ENCODE measurements around the gene STX1A. TPM values are rescaled to one million over a fixed set of nuclear protein-coding genes. Genes with fewer than 3 reads are reported as not detected.
"Not testable (repeated sequence)": the region's sequence is repeated elsewhere in the genome, so short reads cannot be mapped to it uniquely, and the experiment has no call there.

STX1A gene
- total RNA-seq, 1 experiment from 2014 or later = 10.4 TPM

DNA sequence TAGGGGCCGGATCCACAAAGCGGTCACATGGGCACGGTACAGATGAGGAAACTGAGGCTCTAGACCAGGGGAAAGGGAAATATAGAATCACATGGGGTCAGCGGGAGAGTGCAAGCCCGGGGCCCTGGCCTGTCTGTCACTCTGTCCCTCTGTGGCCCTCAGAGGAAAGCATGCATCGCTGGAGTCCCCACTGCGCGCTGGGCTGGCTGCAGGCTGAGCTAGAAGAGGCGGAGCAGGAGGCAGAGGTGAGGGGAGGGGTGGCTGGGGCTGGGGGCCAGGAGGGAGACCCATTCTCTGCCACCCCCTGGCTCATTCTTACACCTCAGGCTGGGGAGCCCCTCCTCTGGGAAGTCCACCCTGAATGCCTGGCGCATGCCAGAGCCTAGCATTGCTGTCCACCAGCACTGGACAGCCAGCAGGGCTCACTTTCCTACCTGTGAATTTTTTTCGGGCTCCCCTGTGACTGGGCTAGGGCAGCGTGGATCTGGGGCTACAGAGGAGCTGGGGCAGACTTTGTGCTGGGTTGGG is 49.5 kb downstream of the STX1A start:
- peaks cover 13% of the 10 kb centered on the region for H3K27me3 ChIP-seq
- DNase-seq = no peak
- H3K4me3 ChIP-seq = no peak overlapping the region
- no peak overlapping the region for H3K27ac ChIP-seq
- no peaks in the 10 kb centered on the region for H3K36me3 ChIP-seq
- no peaks in the 10 kb centered on the region for H3K9me3 ChIP-seq (replicated peaks)
- H3K4me1 ChIP-seq = peaks cover 4% of the 10 kb centered on the region; the same call in 1 of the 2 replicates

DNA sequence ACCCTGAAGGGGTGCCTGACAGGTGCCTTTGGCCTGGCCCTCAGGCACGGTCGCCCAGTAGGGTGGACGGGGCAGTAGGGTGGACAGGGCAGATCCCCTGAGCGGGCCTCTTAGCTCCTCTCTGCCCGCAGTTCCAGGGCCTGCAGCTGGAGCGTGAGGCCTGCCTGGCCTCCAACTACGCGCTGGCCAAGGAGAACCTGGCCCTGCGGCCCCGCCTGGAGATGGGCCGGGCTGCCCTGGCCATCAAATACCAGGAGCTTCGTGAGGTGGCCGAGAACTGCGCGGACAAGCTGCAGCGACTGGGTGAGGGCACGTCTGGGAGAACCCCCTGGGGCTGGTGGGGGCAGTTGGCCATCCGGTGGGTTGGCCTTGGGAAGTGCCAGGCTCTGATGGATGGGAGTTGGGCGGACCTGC is 50.2 kb downstream of the STX1A start:
- no peak overlapping the region for H3K27ac ChIP-seq
- peaks cover 16% of the 10 kb centered on the region for H3K27me3 ChIP-seq
- H3K9me3 ChIP-seq (replicated peaks) = no peaks in the 10 kb centered on the region
- no peak for DNase-seq
- H3K4me1 ChIP-seq = peaks cover 4% of the 10 kb centered on the region; the same call in 1 of the 2 replicates
- H3K4me3 ChIP-seq = no peak overlapping the region
- H3K36me3 ChIP-seq = no peaks in the 10 kb centered on the region

DNA sequence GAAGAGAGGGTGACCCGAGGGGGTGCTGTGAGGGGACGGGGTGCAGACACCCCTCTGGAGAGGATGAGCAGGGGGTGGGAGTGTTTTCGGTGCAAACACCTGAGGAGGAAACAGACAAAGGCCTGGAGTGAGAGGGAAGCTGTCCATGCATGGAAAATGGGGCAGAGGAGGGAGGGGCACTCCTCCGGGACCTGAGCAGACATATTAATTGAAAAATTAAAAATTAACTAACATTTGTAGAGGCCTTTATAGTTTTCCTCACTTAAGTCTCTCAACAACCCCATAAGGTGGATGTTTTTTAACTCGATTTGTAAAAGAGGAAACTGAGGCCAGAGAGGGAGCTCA is 50.6 kb downstream of the STX1A start:
- no peak for DNase-seq
- Histone ChIP-seq H3K4me3 (no peak overlapping the region), H3K27me3 (peaks cover 16% of the 10 kb centered on the region), H3K9me3 (replicated peaks) (no peaks in the 10 kb centered on the region), H3K27ac (no peak overlapping the region), H3K36me3 (no peaks in the 10 kb centered on the region), H3K4me1 (peaks cover 4% of the 10 kb centered on the region; the same call in 1 of the 2 replicates)

DNA sequence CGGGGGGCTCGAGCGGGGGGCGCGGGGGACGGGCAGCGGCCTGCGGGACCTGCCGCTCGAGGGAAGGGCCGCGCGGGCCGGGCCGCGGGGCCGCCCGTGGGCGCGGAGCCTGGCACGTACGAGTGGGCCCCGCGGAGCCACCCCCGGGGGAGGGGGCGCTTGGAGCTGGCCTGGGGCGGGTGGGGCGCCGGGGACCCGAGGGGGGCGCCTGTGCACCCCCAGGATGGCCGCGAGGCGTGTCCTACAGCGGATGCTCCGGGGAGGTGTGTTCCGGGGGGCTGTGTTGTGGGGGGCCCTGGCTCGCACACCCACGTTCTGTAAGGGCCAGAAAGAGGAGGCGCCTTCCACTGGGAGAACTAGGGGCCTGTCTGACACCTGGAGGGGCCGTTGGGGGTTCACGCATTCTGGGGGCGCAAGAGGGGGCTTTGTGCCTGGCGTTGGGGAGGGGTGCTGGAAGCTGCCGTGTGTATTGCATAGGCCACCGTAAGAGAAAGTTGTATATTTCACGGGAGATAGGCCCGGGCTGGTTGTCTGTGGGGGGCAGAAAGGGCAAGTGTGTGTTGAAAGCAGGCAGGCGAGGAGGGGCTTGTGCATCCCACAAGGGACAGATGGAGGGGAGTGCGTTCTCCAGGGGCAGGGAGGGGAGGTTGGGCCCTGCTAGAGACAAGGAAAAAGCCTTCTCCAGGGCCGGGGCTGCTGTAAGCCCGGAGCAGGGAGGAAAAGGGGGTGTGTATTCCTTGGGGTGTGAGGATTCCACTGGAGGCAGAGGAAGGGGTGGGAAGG is 51.2 kb downstream of the STX1A start:
- Histone ChIP-seq H3K36me3 (no peaks in the 10 kb centered on the region), H3K4me3 (peak overlapping the region; percentile 47), H3K27me3 (peaks cover 16% of the 10 kb centered on the region), H3K4me1 (peaks cover 4% of the 10 kb centered on the region; the same call in 1 of the 2 replicates), H3K9me3 (replicated peaks) (no peaks in the 10 kb centered on the region), H3K27ac (no peak overlapping the region)
- DNase-seq = peak; percentile 43 to 55

DNA sequence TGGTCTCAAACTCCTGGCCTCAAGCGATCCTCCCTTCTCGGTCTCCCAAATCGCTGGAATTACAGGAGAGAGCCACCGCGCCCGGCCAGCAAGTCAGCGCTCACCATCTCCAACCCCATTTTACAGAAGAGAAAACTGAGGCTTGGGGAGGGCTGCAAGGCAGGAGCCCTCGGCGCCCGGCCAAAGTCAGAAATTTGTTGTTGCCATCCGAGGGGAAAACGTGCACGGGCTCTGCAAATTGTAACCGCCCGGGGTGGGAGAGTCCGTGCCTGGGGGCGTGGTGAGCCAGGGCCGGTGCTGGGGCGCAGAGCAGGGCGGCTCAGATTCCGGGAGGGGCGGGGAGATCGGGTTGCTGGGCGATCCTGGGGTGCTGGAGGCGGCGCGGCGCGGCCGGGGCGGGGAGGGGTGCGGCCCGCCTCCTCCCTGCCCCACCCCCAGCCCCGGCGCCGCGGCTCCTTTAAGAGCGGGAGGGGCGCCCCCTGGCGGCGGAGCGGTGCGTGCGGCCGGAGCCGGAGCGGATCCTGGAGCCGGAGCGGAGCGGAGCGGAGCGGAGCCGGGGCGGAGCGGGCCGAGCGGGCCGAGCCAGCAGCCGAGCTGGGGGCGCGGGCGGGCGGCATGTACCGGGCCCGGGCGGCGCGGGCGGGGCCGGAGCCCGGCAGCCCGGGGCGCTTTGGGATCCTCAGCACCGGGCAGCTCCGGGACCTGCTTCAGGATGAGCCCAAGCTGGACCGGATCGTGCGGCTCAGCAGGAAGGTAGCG is 51.9 kb downstream of the STX1A start, which contains the start of gene VPS37D:
Gene VPS37D, plus strand, starts transcription at position 488 of the 759 bp plus-strand sequence. Its CDS starts 128 bp downstream, at position 616.
- DNase-seq = peak; percentile 93 to 96
- no peak within 1 kb of the TSS for H3K27ac ChIP-seq
- H3K4me1 ChIP-seq = peaks cover 4% of the 10 kb centered on the region; the same call in 1 of the 2 replicates
- peaks cover 5% of the 10 kb centered on the region; the same call in 1 of the 2 replicates for H3K9me3 ChIP-seq (replicated peaks)
- peak within 1 kb of the TSS; percentile 47 for H3K4me3 ChIP-seq
- H3K36me3 ChIP-seq = no peaks in the 10 kb centered on the region
- peaks cover 16% of the 10 kb centered on the region for H3K27me3 ChIP-seq

DNA sequence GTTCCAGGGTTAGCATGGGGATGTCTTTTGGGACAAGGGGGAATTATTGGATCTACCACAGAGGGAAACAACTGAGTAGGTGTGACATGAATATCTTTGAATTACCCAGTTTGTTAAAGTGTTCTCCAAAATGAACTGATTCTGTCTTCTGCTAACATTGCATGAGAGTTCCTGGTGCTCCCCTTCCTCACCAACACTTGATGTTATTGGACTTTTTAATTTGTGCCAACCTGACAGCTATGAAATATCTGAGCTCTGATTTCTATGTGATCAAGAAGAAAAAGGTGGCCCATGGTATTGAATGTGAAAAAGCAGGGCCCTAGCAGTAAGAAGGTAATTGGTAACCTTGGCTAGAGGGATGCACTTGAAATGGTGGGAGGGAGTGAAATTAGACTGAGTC is 56.4 kb downstream of the STX1A start:
- Histone ChIP-seq H3K36me3 (no peaks in the 10 kb centered on the region), H3K27me3 (peaks cover 10% of the 10 kb centered on the region), H3K4me1 (no peaks in the 10 kb centered on the region), H3K9me3 (replicated peaks) (peaks cover 5% of the 10 kb centered on the region; the same call in 1 of the 2 replicates), H3K4me3 (no peak overlapping the region), H3K27ac (no peak overlapping the region)
- no peak for DNase-seq

DNA sequence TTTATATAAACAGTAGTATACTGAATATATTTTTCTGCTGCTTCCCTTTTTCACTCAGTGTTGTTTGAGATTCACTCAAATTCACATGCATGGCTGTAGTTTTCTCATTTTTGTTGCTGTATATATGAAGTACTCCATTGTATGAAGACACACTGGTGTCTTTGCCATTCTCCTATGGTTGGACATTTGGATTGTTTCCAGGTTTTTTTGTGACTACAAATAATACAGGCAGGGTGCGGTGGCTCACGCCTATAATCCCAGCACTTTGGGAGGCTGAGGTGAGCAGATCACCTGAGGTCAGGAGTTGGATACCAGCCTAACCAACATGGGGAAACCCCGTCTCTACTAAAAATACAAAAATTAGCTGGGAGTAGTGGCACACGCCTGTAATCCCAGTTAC is 58.9 kb downstream of the STX1A start:
- not testable (repeated sequence) for H3K27me3 ChIP-seq; H3K27ac ChIP-seq; H3K4me3 ChIP-seq; H3K36me3 ChIP-seq; H3K4me1 ChIP-seq; DNase-seq; H3K9me3 ChIP-seq (replicated peaks)

DNA sequence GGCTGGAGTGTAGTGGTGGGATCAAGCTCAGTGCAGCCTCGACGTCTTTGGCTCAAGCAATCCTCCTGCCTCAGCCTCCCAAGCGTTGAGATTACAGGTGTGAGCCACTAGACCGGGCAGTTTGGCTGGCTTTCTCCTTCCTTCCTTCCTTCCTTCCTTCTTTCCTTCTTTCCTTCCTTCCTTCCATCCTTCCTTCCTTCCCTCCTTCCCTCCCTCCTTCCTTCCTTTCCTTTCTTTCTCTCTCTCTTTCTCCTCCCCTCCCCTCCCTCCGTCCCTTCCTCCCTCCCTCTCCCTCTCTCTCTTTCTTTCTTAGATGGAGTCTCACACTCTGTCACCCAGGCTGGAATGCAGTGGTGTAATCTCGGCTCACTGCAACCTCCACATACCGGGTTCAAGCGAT is 59.5 kb downstream of the STX1A start:
- DNase-seq = no peak
- Histone ChIP-seq H3K36me3 (no peaks in the 10 kb centered on the region), H3K9me3 (replicated peaks) (peaks cover 9% of the 10 kb centered on the region; the same call in 1 of the 2 replicates), H3K4me1 (no peaks in the 10 kb centered on the region), H3K27me3 (0 out of 2 replicates have a peak, but pooled peaks cover 4% of the 10 kb centered on the region), H3K27ac (no peak overlapping the region), H3K4me3 (no peak overlapping the region)

DNA sequence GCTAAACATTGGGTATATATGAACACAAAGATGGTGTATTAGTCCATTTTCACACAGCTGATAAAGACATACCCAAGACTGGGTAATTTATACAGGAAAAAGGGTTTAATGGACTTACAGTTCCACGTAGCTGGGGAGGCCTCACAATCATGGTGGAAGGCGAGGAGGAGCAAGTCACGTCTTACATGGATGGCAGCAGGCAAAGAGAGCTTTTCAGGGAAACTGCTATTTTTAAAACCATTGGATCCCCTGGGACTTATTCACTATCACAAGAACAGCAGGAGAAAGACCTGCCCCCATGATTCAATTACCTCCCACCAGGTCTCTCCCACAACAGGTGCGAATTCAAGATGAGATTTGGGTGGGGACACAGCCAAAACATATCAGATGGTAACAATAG is 64.2 kb downstream of the STX1A start:
- DNase-seq; H3K27ac ChIP-seq; H3K9me3 ChIP-seq (replicated peaks); H3K36me3 ChIP-seq; H3K4me3 ChIP-seq; H3K27me3 ChIP-seq; H3K4me1 ChIP-seq: not testable (repeated sequence)

DNA sequence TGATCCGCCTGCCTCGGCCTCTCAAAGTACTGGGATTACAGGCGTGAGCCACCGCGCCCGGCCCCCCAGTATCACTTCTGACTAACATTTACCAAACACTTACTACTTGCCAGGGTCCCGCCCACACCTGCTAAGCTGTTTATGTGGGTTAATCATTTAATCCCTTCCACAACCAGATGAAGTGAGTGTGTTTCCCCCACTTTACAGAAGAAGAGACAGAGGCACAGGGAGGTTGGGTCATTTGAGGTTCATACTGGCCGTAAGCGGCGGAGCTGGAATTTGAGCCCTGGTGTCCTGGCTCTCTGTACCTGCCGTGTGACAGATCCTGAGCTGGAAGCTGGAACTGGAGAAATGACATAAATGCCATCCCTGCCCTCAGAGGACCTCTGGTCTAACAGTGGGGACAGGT is 66.9 kb downstream of the STX1A start:
- no peaks in the 10 kb centered on the region for H3K4me1 ChIP-seq
- peaks cover 19% of the 10 kb centered on the region for H3K27me3 ChIP-seq
- peaks cover 5% of the 10 kb centered on the region; the same call in 1 of the 2 replicates for H3K9me3 ChIP-seq (replicated peaks)
- H3K27ac ChIP-seq = no peak overlapping the region
- no peak overlapping the region for H3K4me3 ChIP-seq
- H3K36me3 ChIP-seq = no peaks in the 10 kb centered on the region
- DNase-seq = no peak

DNA sequence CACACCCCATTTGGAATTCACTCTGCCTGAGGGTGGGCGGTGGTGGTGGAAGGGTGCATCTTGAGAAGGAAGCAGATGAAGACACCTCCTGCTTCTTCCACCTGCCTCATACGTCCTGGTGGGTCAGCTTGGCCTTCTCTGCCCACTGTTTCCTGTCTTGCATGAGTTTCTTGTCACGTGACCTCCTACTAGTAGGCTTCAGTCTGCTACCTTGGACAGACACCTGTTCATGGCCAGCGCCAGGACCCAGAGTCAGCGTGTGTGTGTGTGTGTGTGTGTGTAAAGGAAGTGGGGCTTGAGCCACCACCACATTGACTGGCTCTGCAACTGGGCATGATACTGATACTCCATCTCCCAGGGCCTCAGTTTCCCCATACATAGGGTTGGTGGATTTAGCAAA is 68.9 kb downstream of the STX1A start:
- DNase-seq = no peak
- no peak overlapping the region for H3K27ac ChIP-seq
- H3K27me3 ChIP-seq = peaks cover 33% of the 10 kb centered on the region
- H3K4me1 ChIP-seq = no peaks in the 10 kb centered on the region
- H3K9me3 ChIP-seq (replicated peaks) = peaks cover 4% of the 10 kb centered on the region; the same call in 1 of the 2 replicates
- no peak overlapping the region for H3K4me3 ChIP-seq
- no peaks in the 10 kb centered on the region for H3K36me3 ChIP-seq

DNA sequence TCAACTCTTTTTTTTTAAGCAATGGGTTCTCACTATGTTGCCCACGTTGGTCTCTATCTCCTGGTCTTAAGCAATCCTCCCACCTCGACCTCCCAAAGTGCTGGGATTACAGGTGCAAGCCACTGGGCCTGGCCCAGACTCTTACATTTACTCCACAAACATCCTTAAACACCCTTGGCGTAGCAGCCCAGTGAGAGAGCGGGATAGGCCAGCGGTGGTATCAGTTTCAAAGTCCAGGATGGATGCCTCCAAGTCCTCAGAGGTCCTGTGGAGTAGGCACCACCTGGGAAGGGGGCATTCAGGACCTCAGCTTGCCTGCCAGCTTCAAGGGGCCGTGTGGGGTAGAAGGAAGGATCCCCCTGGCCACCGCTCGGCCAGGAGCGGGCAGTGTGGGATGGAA is 69.9 kb downstream of the STX1A start:
- no peak for DNase-seq
- Histone ChIP-seq H3K27me3 (peaks cover 33% of the 10 kb centered on the region), H3K4me3 (no peak overlapping the region), H3K27ac (no peak overlapping the region), H3K4me1 (no peaks in the 10 kb centered on the region), H3K9me3 (replicated peaks) (no peaks in the 10 kb centered on the region), H3K36me3 (no peaks in the 10 kb centered on the region)
